GM12878 (cell line): ENCODE data around the gene PAX5.

Source experiments
- ATF3 ChIP-seq: IDR thresholded peaks from 2 replicates; pipeline ENCODE4 v1.6.1; 2011; ENCODE audit warnings: low read depth, mild to moderate bottlenecking, low read length, moderate library complexity, borderline replicate concordance; ENCODE audit errors: extremely low read depth
- CTCF ChIP-seq, 3 experiments: IDR thresholded peaks in 2 of 3; conservative IDR thresholded peaks in 1 of 3; 2 replicates each; pipeline ENCODE4 v1.5.1; 2011; ENCODE audit warnings: low read depth in 3 of 3, low read length in 3 of 3, mild to moderate bottlenecking in 3 of 3, control low read depth in 2 of 3, moderate library complexity in 2 of 3, inconsistent platforms in 1 of 3, mixed read lengths in 1 of 3; ENCODE audit not compliant: control insufficient read depth in 2 of 3, insufficient read depth in 1 of 3; ENCODE audit errors: extremely low read depth in 1 of 3
- MEF2B ChIP-seq: fragments of 450-650 bp; IDR thresholded peaks from 2 replicates; pipeline ENCODE4 v1.6.1; 2018; ENCODE audit warnings: mild to moderate bottlenecking, moderate library complexity; ENCODE audit not compliant: partially characterized antibody, poor library complexity, severe bottlenecking
- NFYB ChIP-seq: IDR thresholded peaks from 2 replicates; pipeline ENCODE4 v1.6.1; 2011; ENCODE audit warnings: low read depth, mild to moderate bottlenecking, low read length, improper control_type of control experiment, moderate library complexity; ENCODE audit not compliant: insufficient read depth
- POLR2A ChIP-seq: IDR thresholded peaks from 2 replicates; pipeline ENCODE4 v1.6.1; 2011; ENCODE audit warnings: low read depth, mild to moderate bottlenecking, low read length
- POLR2AphosphoS5 ChIP-seq: IDR thresholded peaks from 2 replicates; pipeline ENCODE4 v1.6.1; 2011; ENCODE audit warnings: mild to moderate bottlenecking, low read length, inconsistent platforms
- RAD51 ChIP-seq: fragments of 450-650 bp; IDR thresholded peaks from 2 replicates; pipeline ENCODE4 v1.6.1; 2016; ENCODE audit warnings: moderate library complexity, mild to moderate bottlenecking, inconsistent platforms
- RCOR1 ChIP-seq: conservative IDR thresholded peaks from 2 replicates; pipeline ENCODE4 v1.6.1; 2012; ENCODE audit warnings: low read depth, low read length, improper control_type of control experiment
- SP1 ChIP-seq: IDR thresholded peaks from one replicate; pipeline ENCODE4 v1.6.1; 2011; ENCODE audit warnings: low read depth, low read length

- TF ChIP-seq POLR2AphosphoS5 = no peak
- TF ChIP-seq RAD51 = no peak
- TF ChIP-seq SP1 = no peak
- no peak for TF ChIP-seq RCOR1
- TF ChIP-seq MEF2B = no peak
- no peak for TF ChIP-seq CTCF (IDR thresholded peaks at IDR 0.05 in 2 of 3, conservative IDR thresholded peaks at IDR 0.05 in 1 of 3; ENCODE audit: control insufficient read depth in 2 of 3, extremely low read depth in 1 of 3, insufficient read depth in 1 of 3, low read depth in 3 of 3, low read length in 3 of 3)
- TF ChIP-seq NFYB = no peak
- TF ChIP-seq ATF3 = no peak
- TF ChIP-seq POLR2A = no peak
Observed at GRCh38 chr9:36813154-36813553, 220.9 kb downstream of the PAX5 start.
